IMR-90 (cell line): ENCODE data around the gene LYZ.

Experiments used
- BHLHE40 ChIP-seq: fragments of 150-350 bp; IDR thresholded peaks from 2 replicates; pipeline ENCODE4 v1.6.1; 2016; ENCODE audit warnings: mild to moderate bottlenecking, low read depth, low read length
- CEBPB ChIP-seq: IDR thresholded peaks from 2 replicates; pipeline ENCODE4 v1.6.1; 2012; ENCODE audit warnings: low read depth, low read length, improper control_type of control experiment
- CTCF ChIP-seq: conservative IDR thresholded peaks from 2 replicates; pipeline ENCODE4 v1.5.1; 2012; ENCODE audit warnings: mild to moderate bottlenecking, low read depth, low read length, improper control_type of control experiment
- ELK1 ChIP-seq: fragments of 150-350 bp; IDR thresholded peaks from 2 replicates; pipeline ENCODE4 v1.6.1; 2016; ENCODE audit warnings: low read depth, mild to moderate bottlenecking, low read length, moderate library complexity, borderline replicate concordance
- MAFK ChIP-seq: IDR thresholded peaks from 2 replicates; pipeline ENCODE4 v1.6.1; 2012; ENCODE audit warnings: low read depth, low read length, improper control_type of control experiment
- MAZ ChIP-seq: IDR thresholded peaks from 2 replicates; pipeline ENCODE4 v1.6.1; 2012; ENCODE audit warnings: low read depth, mild to moderate bottlenecking, low read length, improper control_type of control experiment, moderate library complexity, borderline replicate concordance
- MXI1 ChIP-seq: IDR thresholded peaks from 2 replicates; pipeline ENCODE4 v1.6.1; 2012; ENCODE audit warnings: low read depth, mild to moderate bottlenecking, low read length, moderate library complexity, borderline replicate concordance
- NFE2L2 ChIP-seq: fragments of 150-350 bp; IDR thresholded peaks from 2 replicates; pipeline ENCODE4 v1.6.1; 2016; ENCODE audit warnings: low read depth, mild to moderate bottlenecking, low read length
- POLR2A ChIP-seq: IDR thresholded peaks from 2 replicates; pipeline ENCODE4 v1.6.1; 2012; ENCODE audit warnings: mild to moderate bottlenecking, low read depth, low read length
- RAD21 ChIP-seq: IDR thresholded peaks from 2 replicates; pipeline ENCODE4 v1.6.1; 2012; ENCODE audit warnings: low read length, improper control_type of control experiment
- SMC3 ChIP-seq: fragments of 150-350 bp; IDR thresholded peaks from 2 replicates; pipeline ENCODE4 v1.6.1; 2016; ENCODE audit warnings: low read depth, mild to moderate bottlenecking, antibody characterized with exemption, low read length, moderate library complexity
- USF2 ChIP-seq: fragments of 150-350 bp; IDR thresholded peaks from 2 replicates; pipeline ENCODE4 v1.6.1; 2017; ENCODE audit warnings: mild to moderate bottlenecking, antibody characterized with exemption, low read length, low read depth

- no peak for TF ChIP-seq NFE2L2
- TF ChIP-seq USF2, result no peak
- no peak for TF ChIP-seq RAD21
- no peak for TF ChIP-seq CTCF
- no peak for TF ChIP-seq ELK1
- TF ChIP-seq MAZ, result no peak
- no peak for TF ChIP-seq POLR2A
- TF ChIP-seq SMC3, result no peak
- no peak for TF ChIP-seq BHLHE40
- no peak for TF ChIP-seq MXI1
- no peak for TF ChIP-seq CEBPB
- TF ChIP-seq MAFK, result no peak
Observed at GRCh38 chr12:69354172-69354555, 6.0 kb downstream of the LYZ start.
